NOMO-1 (cell line): ENCODE measurements around the gene PPP2R5D.
"Not testable (repeated sequence)": the region's sequence is repeated elsewhere in the genome, so short reads cannot be mapped to it uniquely, and the experiment has no call there.

Source experiments
- DNase-seq, 2 experiments: peaks; one replicate each; lab custom pipeline; 2025; ENCODE audit not compliant: unreplicated experiment in 2 of 2; lab: John Stamatoyannopoulos, UW

Gene PPP2R5D

DNA sequence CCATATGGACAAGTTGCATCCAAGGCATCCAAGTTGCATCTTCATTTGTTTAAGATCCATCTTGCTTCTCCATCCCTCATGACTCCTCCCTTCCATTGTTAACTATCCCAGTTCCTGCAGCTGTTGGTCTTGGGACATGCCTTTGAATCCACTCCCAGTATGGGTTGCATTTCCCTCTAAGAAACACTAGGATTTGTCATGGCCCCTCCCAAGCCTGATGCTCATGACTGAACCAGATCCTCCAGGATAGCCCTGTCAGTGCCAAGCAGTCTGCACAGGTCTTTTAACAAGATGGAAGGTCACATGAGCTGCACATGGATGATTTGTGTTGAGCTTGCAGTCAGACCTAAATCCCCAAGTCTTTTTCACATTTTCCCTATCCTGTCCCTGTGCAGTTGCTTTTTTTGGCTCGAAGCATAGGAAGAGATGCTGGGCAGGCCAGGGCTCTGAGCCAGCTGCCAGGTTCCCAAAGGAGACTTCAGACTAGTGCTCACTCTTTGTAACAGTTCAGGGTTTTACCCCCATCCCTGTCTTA lies 4.2 kb downstream of the PPP2R5D start:
- DNase-seq = no peak

DNA sequence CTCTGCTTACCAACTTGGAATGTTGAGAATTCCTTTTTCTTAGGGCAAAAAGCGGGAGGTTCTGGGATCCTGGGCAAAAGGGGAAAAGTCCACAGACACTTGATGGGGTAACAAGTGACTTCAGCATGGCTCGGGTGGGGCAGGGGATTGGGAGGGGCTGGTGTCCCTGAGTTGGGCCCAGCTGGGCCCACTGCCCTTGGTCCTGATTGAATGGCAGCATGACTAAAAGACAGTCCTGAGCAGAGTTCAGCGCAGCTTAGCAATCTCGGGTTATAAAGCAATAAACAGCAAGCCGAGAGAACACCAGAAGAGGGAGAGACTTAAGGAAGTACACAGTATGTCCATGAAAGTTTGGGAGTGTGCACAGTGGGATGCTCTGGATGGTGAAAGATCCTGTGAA lies 5.6 kb downstream of the PPP2R5D start:
- DNase-seq = no peak

DNA sequence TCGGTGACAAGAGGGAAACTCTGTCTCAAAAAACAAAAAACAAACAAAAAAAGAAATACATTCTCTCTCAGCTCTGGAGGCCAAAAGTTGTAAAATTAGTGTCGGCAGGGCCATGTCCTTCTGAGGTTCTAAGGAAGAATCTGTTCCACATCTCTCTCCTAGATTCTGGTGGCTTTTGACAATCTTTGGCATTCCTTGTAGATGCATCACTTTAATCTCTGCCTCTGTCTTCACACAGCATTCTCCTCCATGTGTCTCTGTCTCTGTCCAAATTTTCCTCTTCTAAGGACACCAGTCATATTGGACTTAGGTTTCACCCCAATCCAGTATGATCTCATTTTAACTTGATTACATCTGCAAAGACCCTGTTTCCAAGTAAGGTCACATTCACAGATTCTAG lies 9.1 kb downstream of the PPP2R5D start:
- no peak for DNase-seq

DNA sequence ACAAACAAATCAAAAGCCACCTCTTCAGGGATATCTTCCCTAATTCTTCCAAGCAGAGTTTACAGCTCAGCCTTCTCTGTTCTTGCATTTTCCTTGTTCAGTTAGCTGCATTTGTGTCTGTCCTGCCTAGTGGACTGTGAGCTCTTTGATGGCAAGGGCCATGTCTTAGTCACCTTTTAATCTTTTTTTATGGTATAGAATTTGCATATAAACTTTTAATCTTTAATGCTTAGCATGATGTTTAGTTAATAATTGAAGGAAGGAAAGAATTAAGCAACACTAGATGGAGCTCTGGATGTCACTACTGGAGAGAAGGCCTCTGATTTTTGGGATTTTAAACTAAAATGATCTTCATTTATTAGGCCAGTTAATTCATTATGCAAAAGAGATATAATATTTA lies 12.1 kb downstream of the PPP2R5D start:
- no peak for DNase-seq

DNA sequence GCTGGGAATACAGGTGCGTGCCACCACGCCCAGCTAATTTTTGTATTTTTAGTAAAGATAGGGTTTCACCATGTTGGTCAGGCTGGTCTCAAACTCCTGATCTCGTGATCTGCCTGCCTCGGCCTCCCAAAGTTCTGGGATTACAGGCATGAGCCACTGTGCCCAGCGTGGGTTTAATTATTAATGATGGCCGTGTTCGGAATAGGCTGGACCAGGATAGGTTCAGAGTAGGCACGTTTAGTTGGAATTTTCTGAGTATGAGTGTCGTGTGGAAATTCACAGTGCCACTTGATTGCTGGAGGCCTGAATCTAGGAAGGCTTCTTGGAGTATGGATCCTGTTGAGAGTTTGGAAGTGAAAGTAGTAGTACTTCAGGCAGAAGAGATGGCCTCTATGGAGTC lies 13.8 kb downstream of the PPP2R5D start:
- DNase-seq = not testable (repeated sequence)

DNA sequence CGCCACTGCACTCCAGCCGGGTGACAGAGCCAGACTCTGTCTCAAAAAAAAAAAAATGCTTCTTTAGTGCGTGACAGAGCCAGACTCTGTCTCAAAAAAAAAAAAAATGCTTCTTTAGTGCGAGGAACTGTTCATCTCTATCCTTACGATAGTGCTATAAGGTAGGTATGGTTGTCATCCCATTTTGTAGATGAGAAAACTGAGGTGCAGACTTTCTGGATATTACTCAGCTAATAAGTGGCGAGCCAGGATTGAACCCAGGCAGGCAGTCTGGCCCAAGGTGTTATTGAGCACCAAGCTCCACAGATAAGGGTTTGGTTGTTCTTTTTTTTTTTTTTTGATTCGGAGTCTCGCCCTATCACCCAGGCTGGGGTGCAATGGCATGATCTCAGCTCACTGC lies 17.5 kb downstream of the PPP2R5D start:
- no peak for DNase-seq

DNA sequence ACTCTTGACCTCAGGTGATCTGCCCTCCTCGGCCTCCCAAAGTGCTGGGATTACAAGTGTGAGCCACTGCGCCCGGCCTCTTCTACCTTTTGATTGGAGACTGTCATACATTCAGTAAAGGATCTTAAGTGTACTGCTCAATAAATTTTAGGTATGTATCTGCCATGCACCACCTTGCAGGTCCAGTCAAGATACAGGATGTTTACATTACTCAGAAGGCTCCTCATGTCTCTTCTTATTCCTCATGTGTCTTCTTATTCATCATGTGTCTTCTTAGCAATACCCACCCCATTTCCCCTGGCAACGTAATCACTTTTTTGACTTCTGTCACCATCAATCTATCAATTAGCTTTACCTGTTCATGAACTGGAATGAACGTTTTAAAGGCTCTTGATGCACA lies 21.5 kb downstream of the PPP2R5D start:
- no peak for DNase-seq

DNA sequence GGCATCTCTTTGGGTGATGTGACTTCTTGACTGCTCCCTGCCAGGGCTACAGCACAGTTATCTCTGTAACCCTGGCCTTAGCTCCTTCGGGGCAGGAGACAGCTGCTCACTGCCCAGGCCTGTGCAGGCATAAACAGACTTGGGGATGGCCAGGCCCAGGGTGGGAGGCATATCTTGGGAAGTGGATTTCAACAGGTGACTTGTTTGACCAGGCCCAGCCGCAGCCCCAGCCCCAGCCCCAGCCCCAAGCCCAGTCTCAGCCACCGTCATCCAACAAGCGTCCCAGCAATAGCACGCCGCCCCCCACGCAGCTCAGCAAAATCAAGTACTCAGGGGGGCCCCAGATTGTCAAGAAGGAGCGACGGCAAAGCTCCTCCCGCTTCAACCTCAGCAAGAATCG lies 21.9 kb downstream of the PPP2R5D start:
- DNase-seq = no peak

DNA sequence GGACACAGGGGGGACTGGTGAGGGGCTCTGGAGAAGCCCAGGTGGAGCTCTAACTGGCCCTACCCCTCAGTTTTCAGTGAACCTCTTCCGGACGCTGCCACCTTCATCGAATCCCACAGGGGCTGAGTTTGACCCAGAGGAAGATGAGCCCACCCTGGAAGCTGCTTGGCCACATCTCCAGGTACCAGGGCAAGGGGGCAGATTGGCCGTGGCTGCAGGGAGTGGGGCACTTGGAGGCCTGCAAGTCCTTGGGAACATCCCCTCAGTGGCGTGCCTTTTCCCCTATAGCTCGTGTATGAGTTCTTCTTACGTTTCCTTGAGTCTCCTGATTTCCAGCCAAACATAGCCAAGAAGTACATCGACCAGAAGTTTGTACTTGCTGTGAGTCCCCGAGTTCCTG lies 22.8 kb downstream of the PPP2R5D start:
- no peak for DNase-seq

DNA sequence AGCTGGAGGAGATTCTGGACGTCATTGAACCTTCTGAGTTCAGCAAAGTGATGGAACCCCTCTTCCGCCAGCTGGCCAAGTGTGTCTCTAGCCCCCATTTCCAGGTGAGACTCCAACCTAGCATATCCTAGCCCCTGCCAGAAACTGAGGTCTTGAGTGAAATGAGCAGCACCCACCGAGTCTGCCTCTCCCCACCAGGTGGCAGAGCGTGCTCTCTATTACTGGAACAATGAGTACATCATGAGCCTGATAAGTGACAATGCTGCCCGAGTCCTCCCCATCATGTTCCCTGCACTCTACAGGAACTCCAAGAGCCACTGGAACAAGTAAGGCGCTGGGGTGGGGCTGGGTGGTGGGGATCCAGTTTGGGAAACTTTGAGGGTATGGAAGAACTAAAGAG lies 24.8 kb downstream of the PPP2R5D start:
- no peak for DNase-seq

DNA sequence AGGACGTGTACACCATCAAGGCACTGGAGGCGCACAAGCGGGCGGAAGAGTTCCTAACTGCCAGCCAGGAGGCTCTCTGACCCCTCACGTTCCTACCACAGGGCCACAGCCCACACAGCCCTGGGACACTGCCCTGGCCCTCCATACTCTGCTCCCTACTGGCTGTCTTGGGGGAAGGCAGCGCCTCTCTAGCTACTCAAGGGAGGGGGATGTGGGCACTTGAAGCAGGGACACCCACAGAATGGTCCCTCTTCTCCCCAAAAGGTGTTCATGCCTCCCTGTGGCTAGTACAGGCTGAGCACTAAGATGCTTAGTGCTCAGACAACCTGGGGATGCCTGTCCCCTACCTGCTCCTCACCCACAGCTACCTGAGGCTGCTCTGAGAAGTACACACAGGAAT lies 26.8 kb downstream of the PPP2R5D start:
- no peak for DNase-seq

DNA sequence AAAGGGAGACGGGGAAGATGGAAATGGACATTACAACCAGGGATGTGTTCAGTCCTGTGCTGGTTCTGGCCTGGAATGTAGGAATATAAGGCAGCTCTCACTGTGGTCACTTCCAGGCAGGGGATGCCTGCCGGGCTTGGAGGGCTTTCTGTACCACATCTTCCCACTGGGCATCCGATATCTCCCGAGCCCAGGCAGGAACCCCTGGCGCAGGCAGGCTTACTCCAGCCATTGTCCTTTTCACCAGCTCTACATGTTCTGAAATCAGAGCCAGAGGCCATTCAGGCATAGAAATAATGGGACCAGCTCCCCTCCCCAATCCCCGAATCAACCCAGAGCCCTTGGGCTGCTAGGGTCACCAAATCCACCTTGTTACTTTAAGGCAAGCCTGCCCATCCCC lies 28.0 kb downstream of the PPP2R5D start:
- DNase-seq = no peak

DNA sequence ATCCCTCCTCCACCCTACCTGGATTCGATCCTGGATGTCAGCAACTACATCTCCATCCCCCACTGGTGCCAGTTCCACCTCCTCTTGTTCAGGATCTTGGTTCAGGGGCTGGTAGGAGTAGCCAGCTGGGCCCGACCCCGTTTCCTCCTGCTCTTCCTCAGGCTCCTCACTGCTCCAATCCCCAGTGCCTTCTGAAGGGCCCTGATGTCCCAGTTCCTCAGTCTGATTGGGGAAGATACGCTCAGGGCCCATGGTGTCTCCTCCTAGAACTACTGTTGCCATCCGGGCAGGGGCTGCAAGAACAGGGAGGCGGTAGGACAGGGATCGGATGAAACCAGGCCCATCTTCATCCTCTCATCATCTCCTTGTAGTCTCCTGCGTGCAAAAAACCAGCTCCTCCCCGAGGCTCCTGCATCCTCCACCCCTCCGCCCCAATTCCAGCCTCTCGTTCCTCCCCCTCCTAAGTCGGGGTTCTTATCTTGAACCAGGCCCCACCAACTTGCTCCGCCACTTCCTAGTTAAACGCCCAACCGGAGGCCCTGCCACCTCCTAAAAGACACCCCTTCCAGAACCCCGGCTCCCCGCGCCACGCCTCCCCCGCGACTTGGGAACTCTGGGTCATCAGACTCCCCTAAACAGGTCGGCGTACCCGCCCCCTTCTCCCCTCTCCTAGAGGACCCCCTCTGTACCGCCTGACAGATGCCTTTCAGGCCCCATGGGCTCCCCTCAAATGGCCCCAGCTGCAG lies 28.9 kb downstream of the PPP2R5D start:
- DNase-seq = peak in 1 of 2 experiments; percentile 51

DNA sequence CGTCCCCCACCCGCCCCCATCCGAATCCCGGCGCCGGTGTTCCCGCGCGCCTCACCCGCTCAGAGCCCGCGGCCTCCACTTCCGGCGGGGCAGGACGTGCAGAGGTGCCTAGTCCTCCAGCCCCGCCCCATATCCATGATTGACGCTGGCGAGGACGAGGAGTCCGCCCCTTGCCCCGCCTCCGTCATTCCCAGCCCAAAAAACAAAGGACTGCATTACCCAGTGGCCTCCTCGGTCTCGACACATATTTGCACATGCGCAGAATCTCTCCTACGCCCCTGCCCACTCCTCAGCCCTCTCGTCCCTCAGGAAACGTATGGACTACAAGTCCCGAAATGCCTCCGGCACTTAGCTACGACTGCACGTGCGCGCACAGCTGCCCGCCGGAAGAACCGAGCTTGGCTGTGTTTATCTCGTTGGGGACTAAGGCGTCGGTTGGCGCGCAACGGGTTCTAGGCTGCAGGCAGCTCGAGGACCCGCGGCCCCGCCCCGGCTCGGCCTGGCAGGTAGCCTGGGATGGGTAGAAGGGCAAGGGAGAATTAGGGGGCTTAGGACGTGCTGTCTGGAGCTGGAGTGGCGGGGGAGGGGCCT lies 29.6 kb downstream of the PPP2R5D start, which contains the start of the genes KLHDC3 and MEA1:
TSS of gene KLHDC3 (plus strand) at position 407 of the 591 bp plus-strand sequence. CDS start 2,944 bp downstream, outside the sequence.
TSS of gene MEA1 (minus strand) at position 104 of the 591 bp plus-strand sequence. CDS start 133 bp downstream, outside the sequence.
- peak; percentile 99 to 100 for DNase-seq

DNA sequence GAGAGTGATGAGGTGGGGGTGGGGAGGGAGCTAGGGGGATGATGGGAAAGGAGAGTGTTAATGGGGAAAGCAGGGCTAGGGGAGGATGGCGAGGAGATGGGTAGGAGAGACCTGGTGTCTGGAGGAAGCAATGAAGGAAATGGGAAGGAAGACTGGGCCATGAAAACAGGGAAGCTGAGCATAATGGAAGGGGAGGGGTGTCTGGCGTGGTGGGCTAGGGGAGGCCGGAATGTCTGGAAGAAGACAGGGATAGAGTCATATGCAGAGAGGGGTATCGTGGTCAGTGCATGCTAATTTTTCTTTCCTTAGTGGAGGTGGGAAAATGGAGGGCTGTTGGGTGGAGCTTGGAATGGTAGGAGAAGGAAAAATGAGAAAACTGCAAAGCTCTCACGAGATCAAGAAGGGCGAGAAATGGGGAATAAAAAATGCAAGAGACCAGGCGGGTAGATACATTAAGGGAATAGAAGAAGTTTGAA lies 30.1 kb downstream of the PPP2R5D start:
- no peak for DNase-seq

DNA sequence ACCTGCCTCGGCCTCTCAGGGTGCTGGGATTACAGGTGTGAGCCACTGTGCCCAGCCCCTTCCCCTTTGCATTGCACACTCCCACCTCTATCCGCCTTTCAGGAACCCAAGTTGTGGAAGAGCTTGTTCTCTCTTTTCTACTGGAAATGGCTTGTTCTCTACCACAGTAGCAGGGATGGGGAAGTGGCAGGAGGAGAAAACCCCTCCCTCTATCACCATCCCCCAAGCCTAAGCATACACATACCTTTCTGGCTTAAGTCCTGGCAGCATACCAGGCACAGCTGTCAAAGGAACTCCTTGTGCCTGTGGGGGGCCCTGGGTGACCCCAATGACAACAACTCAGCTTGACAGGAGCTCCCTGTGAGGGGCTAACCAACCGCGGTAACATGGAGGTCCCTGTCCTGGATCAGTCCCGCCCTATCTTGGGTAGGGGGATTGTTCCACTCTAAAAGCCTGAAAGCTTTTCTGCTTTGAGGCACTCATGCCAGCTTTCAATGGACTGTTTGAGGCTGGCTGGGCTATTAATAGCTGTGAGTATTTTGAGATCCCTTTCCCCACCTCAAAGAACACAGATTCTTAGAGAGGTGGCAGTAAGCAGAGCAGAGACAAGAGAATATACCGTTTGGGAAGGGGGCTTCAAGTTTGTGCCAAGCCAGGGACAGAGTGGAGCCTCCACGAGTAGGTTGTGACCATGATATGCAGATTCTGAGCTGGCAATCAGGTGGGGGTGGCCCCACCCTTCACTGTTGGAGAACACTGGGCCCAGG lies 32.0 kb downstream of the PPP2R5D start:
- DNase-seq = no peak

DNA sequence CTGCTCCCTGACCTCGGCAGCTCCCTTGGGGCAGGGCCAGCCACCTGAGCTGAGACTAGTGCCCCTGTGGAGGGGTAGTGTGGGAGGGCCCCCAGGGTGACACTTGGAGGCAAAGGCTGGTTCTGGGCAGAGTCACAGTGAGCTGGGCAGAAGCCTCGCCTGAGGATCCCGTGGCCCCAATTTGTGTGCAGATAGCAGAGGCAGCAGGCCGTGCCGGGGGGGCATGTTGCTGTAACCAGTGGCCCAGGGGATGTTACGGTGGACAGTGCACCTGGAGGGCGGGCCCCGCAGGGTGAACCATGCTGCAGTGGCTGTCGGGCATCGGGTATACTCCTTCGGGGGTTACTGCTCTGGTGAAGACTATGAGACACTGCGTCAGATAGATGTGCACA lies 32.6 kb downstream of the PPP2R5D start:
- DNase-seq = no peak

DNA sequence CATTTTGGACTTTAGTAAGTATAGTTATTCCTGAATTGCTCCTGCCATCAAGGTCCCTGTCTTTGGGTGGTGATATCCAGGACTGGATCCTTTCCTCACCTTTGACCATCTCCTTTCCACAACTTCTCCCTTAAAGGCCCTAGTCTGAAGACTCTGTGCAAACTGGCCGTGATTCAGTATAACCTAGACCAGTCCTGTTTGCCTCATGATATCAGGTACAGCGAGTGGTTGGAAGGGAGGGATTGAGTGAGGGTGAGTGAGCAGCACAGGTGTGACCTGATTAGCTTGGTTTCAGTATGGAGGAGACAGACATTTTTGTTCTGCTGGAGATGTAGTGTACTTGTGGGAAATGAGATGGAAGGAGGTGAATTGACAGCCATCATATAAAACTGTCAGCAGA lies 34.8 kb downstream of the PPP2R5D start:
- DNase-seq = no peak

DNA sequence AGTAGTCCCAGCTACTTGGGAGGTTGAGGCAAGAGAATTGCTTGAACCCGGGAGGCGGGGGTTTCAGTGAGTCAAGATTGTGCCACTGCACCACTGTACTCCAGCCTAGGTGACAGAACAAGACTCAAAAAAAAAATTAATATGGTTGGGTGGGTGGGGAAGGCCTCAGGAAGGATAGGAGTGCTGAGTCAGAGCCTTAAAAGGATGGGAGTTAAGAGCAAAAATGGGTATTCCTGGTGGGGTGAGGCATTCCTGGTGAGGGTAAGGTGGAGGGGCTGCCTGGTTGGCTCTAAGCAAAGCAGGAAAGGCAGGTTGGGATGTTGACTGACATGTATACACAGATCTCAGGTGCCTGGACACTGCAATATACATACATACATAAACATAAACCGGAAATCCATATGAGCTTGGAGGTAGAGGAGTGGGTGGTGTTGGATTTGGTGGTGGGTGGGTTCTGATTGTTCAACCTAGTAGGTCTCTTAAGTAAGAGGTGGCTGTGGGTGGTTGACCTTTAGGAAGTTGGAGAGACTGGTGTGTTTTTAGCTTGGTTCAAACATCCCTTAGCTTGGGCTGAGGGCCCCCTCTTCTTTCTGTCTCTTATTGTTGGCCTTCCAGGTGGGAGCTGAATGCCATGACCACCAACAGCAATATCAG lies 35.8 kb downstream of the PPP2R5D start:
- DNase-seq = no peak

DNA sequence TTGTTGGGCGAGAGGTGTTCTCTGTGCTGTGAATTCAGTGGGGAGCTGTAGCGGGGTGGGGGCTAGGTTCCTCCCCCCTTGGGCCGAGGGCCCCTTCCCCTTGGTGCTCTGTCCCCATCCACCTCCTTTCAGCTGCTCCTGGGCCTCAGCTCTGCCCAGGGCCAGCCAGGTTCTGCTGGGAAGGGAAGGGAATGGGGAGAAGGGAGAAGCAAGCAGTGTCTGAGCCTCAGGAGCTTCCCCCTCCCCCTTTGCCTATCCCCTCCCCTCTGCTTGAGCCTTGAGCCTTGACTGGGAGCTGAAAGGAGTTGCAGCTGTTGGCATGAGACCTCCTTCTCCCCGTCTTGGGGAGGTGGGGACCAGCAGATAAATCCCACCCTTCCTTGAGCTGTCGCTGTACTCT lies 36.5 kb downstream of the PPP2R5D start:
- DNase-seq = no peak
